ENCODE data around the gene SEMA6A. TPM values are rescaled to one million over a fixed set of nuclear protein-coding genes. Genes with fewer than 3 reads are reported as not detected.

SEMA6A gene
- total and polyA plus RNA-seq, 2 of the 13 experiments (the other 11 are each of a cell fraction or from before 2014, with no cell fraction given) = 5.1 to 6.5 TPM

DNA sequence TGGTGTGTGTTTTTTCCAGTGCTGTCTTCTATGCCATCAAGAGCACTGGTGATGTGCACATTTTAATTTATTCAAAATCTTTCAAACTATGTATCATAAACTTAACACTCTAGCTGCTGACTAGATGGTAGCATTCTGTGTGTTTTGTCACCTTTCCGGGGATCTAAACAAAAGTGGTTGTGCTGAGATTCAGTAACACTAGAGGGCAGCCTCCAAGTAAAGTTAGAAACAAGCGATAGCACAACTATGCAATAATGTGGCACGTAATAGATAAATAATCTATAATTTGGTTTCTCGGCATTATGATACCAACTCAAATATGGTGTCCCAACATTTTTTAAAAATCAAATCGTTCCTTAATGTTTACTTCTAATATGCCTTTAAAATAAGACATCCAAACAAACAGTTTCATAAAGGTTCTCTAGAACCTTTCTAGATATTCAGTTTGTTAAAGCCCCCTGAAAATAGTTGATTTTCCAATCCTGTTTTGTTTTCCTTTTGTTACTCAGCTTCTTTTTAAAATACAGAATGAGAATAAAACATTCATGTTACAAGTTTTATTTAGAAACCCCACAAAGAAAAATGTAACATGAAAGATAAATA is 16.9 kb downstream of the SEMA6A start (continued):
- TF ChIP-seq, protein P1, sequence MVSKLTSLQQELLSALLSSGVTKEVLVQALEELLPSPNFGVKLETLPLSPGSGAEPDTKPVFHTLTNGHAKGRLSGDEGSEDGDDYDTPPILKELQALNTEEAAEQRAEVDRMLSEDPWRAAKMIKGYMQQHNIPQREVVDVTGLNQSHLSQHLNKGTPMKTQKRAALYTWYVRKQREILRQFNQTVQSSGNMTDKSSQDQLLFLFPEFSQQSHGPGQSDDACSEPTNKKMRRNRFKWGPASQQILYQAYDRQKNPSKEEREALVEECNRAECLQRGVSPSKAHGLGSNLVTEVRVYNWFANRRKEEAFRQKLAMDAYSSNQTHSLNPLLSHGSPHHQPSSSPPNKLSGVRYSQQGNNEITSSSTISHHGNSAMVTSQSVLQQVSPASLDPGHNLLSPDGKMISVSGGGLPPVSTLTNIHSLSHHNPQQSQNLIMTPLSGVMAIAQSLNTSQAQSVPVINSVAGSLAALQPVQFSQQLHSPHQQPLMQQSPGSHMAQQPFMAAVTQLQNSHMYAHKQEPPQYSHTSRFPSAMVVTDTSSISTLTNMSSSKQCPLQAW (CRISPR knock-in tag; IDR thresholded peaks at IDR 0.05) = no peak
- TF ChIP-seq STAG1 (CRISPR knock-in tag; IDR thresholded peaks at IDR 0.05) = peak; percentile 73
- TF ChIP-seq RAD21 (CRISPR knock-in tag; IDR thresholded peaks at IDR 0.05) = peak; percentile 67
- TF ChIP-seq ZNF101 (CRISPR knock-in tag; IDR thresholded peaks at IDR 0.05; ENCODE audit: borderline replicate concordance, low read depth) = no peak
- TF ChIP-seq, protein P2, sequence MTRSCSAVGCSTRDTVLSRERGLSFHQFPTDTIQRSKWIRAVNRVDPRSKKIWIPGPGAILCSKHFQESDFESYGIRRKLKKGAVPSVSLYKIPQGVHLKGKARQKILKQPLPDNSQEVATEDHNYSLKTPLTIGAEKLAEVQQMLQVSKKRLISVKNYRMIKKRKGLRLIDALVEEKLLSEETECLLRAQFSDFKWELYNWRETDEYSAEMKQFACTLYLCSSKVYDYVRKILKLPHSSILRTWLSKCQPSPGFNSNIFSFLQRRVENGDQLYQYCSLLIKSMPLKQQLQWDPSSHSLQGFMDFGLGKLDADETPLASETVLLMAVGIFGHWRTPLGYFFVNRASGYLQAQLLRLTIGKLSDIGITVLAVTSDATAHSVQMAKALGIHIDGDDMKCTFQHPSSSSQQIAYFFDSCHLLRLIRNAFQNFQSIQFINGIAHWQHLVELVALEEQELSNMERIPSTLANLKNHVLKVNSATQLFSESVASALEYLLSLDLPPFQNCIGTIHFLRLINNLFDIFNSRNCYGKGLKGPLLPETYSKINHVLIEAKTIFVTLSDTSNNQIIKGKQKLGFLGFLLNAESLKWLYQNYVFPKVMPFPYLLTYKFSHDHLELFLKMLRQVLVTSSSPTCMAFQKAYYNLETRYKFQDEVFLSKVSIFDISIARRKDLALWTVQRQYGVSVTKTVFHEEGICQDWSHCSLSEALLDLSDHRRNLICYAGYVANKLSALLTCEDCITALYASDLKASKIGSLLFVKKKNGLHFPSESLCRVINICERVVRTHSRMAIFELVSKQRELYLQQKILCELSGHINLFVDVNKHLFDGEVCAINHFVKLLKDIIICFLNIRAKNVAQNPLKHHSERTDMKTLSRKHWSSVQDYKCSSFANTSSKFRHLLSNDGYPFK (CRISPR knock-in tag; IDR thresholded peaks at IDR 0.05; ENCODE audit: borderline replicate concordance) = no peak
- no peak for TF ChIP-seq TCF7L2 (IDR thresholded peaks at IDR 0.05; ENCODE audit: low read depth, low read length)
- TF ChIP-seq NR1H2 (CRISPR knock-in tag; IDR thresholded peaks at IDR 0.05; ENCODE audit: borderline replicate concordance, low read depth) = no peak
- TF ChIP-seq SSRP1 (CRISPR knock-in tag; IDR thresholded peaks at IDR 0.05) = no peak
- no peak for TF ChIP-seq HES4 (CRISPR knock-in tag; IDR thresholded peaks at IDR 0.05; ENCODE audit: borderline replicate concordance)
- TF ChIP-seq CEBPG (CRISPR knock-in tag; IDR thresholded peaks at IDR 0.05) = 0 out of 2 replicates have a peak, but pooled peaks have one; percentile 8
- TF ChIP-seq FOXK1 (CRISPR knock-in tag; IDR thresholded peaks at IDR 0.05; ENCODE audit: borderline replicate concordance, low read depth) = peak; percentile 13; the same call in 1 of the 2 replicates
- TF ChIP-seq, protein P3, sequence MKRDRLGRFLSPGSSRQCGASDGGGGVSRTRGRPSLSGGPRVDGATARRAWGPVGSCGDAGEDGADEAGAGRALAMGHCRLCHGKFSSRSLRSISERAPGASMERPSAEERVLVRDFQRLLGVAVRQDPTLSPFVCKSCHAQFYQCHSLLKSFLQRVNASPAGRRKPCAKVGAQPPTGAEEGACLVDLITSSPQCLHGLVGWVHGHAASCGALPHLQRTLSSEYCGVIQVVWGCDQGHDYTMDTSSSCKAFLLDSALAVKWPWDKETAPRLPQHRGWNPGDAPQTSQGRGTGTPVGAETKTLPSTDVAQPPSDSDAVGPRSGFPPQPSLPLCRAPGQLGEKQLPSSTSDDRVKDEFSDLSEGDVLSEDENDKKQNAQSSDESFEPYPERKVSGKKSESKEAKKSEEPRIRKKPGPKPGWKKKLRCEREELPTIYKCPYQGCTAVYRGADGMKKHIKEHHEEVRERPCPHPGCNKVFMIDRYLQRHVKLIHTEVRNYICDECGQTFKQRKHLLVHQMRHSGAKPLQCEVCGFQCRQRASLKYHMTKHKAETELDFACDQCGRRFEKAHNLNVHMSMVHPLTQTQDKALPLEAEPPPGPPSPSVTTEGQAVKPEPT (CRISPR knock-in tag; IDR thresholded peaks at IDR 0.05; ENCODE audit: low read depth) = no peak
- TF ChIP-seq ZNF563 (CRISPR knock-in tag; IDR thresholded peaks at IDR 0.05) = no peak
- no peak for TF ChIP-seq RBM39 (IDR thresholded peaks at IDR 0.05; ENCODE audit: low read depth, low read length, poor library complexity, severe bottlenecking)

Measured in HepG2 (cell line).